Thymus (tissue), 11 donors: Measurements from ENCODE around the gene PPP1R7. TPM values are rescaled to one million over a fixed set of nuclear protein-coding genes. Genes with fewer than 3 reads are reported as not detected.

Experiments used
- DNase-seq, 9 donors: peaks; one replicate each; pipeline ENCODE4 v3.0.0-alpha.2; 2013; ENCODE audit warnings: low spot score in 9 of 9, low read depth in 6 of 9, missing footprints in 1 of 9
- H3K27ac ChIP-seq, 2 donors: one replicate each; pipeline ENCODE4 v1.5.1; 2013; ENCODE audit warnings: control low read depth in 1 of 2, low read depth in 1 of 2, low read length in 1 of 2, mild to moderate bottlenecking in 1 of 2, moderate library complexity in 1 of 2
- H3K27me3 ChIP-seq, 2 donors: one replicate each; pipeline ENCODE4 v1.5.1; 2013; ENCODE audit warnings: low read length in 1 of 2; ENCODE audit not compliant: control insufficient read depth in 2 of 2, insufficient read depth in 1 of 2
- H3K36me3 ChIP-seq, 2 donors: one replicate each; pipeline ENCODE4 v1.5.1; 2013; ENCODE audit warnings: low read length in 1 of 2, mild to moderate bottlenecking in 1 of 2, moderate library complexity in 1 of 2; ENCODE audit not compliant: control insufficient read depth in 2 of 2, insufficient read depth in 2 of 2
- H3K4me1 ChIP-seq, 2 donors: one replicate each; pipeline ENCODE4 v1.5.1; 2013; ENCODE audit warnings: low read length in 2 of 2; ENCODE audit not compliant: control insufficient read depth in 2 of 2, insufficient read depth in 2 of 2
- H3K4me3 ChIP-seq, 2 donors: one replicate each; pipeline ENCODE4 v1.5.1; 2013; ENCODE audit warnings: low read length in 2 of 2, control low read depth in 1 of 2, mild to moderate bottlenecking in 1 of 2
- H3K9me3 ChIP-seq, 2 donors: one replicate each; pipeline ENCODE4 v1.5.1; 2013; ENCODE audit warnings: low read length in 1 of 2, mild to moderate bottlenecking in 1 of 2; ENCODE audit not compliant: control insufficient read depth in 2 of 2, insufficient read depth in 1 of 2
- WGBS: extraction: QIAGEN DNeasy Blood & Tissue Kit; methylation state at CpG from one replicate; pipeline ENCODE4 v1.1.7; 2013; 5-methylcytosine and 5-hydroxymethylcytosine counted together
- polyA plus RNA-seq: library from polyadenylated mRNA; stranded (reverse); fragments of 200-250 nt; gene quantifications from one replicate; pipeline ENCODE4 v1.2.3, GENCODE V29; 2013
- total RNA-seq: library from RNA; stranded (reverse); fragments of 120-200 nt; gene quantifications from one replicate; pipeline ENCODE4 v1.2.4, GENCODE V29; 2013
- donor health status: healthy.

The PPP1R7 gene
- total and polyA plus RNA-seq, 2 donors: 63.7 to 78.9 TPM

- no peaks in the 10 kb centered on the region for H3K9me3 ChIP-seq
- no peak overlapping the region for H3K4me3 ChIP-seq
- no peak for DNase-seq
- peaks cover 27 to 46% of the 10 kb centered on the region in 2 donors for H3K36me3 ChIP-seq
- peaks cover 0 to 8% of the 10 kb centered on the region in 2 donors for H3K4me1 ChIP-seq
- no peaks in the 10 kb centered on the region for H3K27me3 ChIP-seq
- WGBS: 97% methylated on average over 7 of the region's 7 CpGs
- peak overlapping the region in 1 of 2 donors; percentile 47 for H3K27ac ChIP-seq
Measured at GRCh38 chr2:241134711-241135110, 15.6 kb upstream of the PPP1R7 start.

GRCh38 chr2:241135737-241136136, 14.5 kb upstream of the PPP1R7 start:
- 95% methylated on average over 9 of the region's 9 CpGs for WGBS

GRCh38 chr2:241136191-241136590, 14.1 kb upstream of the PPP1R7 start:
- Histone ChIP-seq H3K27me3 (no peaks in the 10 kb centered on the region), H3K27ac (peak overlapping the region in 1 of 2 donors; percentile 18), H3K4me3 (no peak overlapping the region), H3K4me1 (peaks cover 0 to 8% of the 10 kb centered on the region in 2 donors), H3K9me3 (no peaks in the 10 kb centered on the region), H3K36me3 (peaks cover 24 to 40% of the 10 kb centered on the region in 2 donors)
- WGBS: 96% methylated on average over 8 of the region's 8 CpGs
- no peak for DNase-seq

More at GRCh38 chr2:241135737-241136136, 14.5 kb upstream of the PPP1R7 start:
- H3K27ac ChIP-seq: peak overlapping the region in 1 of 2 donors; percentile 32
- no peaks in the 10 kb centered on the region for H3K27me3 ChIP-seq
- H3K36me3 ChIP-seq: peaks cover 24 to 40% of the 10 kb centered on the region in 2 donors
- peaks cover 0 to 8% of the 10 kb centered on the region in 2 donors for H3K4me1 ChIP-seq
- H3K9me3 ChIP-seq: no peaks in the 10 kb centered on the region
- H3K4me3 ChIP-seq: no peak overlapping the region
- no peak for DNase-seq

GRCh38 chr2:241136661-241137260, 13.5 kb upstream of the PPP1R7 start:
- peaks cover 0 to 8% of the 10 kb centered on the region in 2 donors for H3K4me1 ChIP-seq
- peak overlapping the region in 1 of 2 donors; percentile 26 for H3K27ac ChIP-seq
- 97% methylated on average over 25 of the region's 25 CpGs for WGBS
- H3K4me3 ChIP-seq: no peak overlapping the region
- no peak for DNase-seq
- H3K27me3 ChIP-seq: no peaks in the 10 kb centered on the region
- peaks cover 24 to 45% of the 10 kb centered on the region in 2 donors for H3K36me3 ChIP-seq
- H3K9me3 ChIP-seq: no peaks in the 10 kb centered on the region

GRCh38 chr2:241137276-241138190, 12.7 kb upstream of the PPP1R7 start:
- 92% methylated on average over 24 of the region's 24 CpGs for WGBS
- Histone ChIP-seq H3K27ac (no peak overlapping the region), H3K4me3 (no peak overlapping the region), H3K27me3 (no peaks in the 10 kb centered on the region), H3K36me3 (peaks cover 26 to 51% of the 10 kb centered on the region in 2 donors), H3K4me1 (peaks cover 0 to 8% of the 10 kb centered on the region in 2 donors), H3K9me3 (no peaks in the 10 kb centered on the region)
- no peak for DNase-seq

GRCh38 chr2:241138471-241138870, 11.8 kb upstream of the PPP1R7 start:
- Histone ChIP-seq H3K27ac (no peak overlapping the region), H3K27me3 (no peaks in the 10 kb centered on the region), H3K4me3 (no peak overlapping the region), H3K36me3 (peaks cover 26 to 54% of the 10 kb centered on the region in 2 donors), H3K4me1 (peaks cover 0 to 8% of the 10 kb centered on the region in 2 donors), H3K9me3 (no peaks in the 10 kb centered on the region)
- 98% methylated on average over 16 of the region's 16 CpGs for WGBS
- no peak for DNase-seq

GRCh38 chr2:241139531-241140444, 10.5 kb upstream of the PPP1R7 start:
- Histone ChIP-seq H3K36me3 (peaks cover 26 to 56% of the 10 kb centered on the region in 2 donors), H3K4me1 (peaks cover 0 to 8% of the 10 kb centered on the region in 2 donors), H3K4me3 (no peak overlapping the region), H3K9me3 (no peaks in the 10 kb centered on the region), H3K27me3 (no peaks in the 10 kb centered on the region), H3K27ac (no peak overlapping the region)
- 97% methylated on average over 24 of the region's 24 CpGs for WGBS
- no peak for DNase-seq

GRCh38 chr2:241140445-241140840, 9.8 kb upstream of the PPP1R7 start:
- H3K27me3 ChIP-seq: no peaks in the 10 kb centered on the region
- no peak overlapping the region for H3K4me3 ChIP-seq
- no peaks in the 10 kb centered on the region for H3K9me3 ChIP-seq
- no peak for DNase-seq
- peaks cover 20 to 50% of the 10 kb centered on the region in 2 donors for H3K36me3 ChIP-seq
- H3K4me1 ChIP-seq: peaks cover 0 to 8% of the 10 kb centered on the region in 2 donors
- H3K27ac ChIP-seq: no peak overlapping the region
- WGBS: 93% methylated on average over 10 of the region's 10 CpGs
